GM12865 (cell line): Measurements from ENCODE around the gene KRT16.
"Not testable (repeated sequence)": the region's sequence is repeated elsewhere in the genome, so short reads cannot be mapped to it uniquely, and the experiment has no call there.

Experiments used
- DNase-seq: peaks from one replicate; pipeline ENCODE4 v3.0.0; 2010; ENCODE audit warnings: low read depth
- H3K4me3 ChIP-seq: 2 replicates; pipeline ENCODE4 v1.5.1; 2011; ENCODE audit warnings: mild to moderate bottlenecking, low read depth, low read length, control low read depth
- TF ChIP-seq, protein P1 (sequence below): IDR thresholded peaks from 2 replicates; pipeline ENCODE4 v1.5.1; 2011; ENCODE audit warnings: low read length, control low read depth, low read depth, inconsistent platforms; ENCODE audit not compliant: insufficient read depth; ENCODE audit errors: missing control alignments

Gene KRT16

DNA sequence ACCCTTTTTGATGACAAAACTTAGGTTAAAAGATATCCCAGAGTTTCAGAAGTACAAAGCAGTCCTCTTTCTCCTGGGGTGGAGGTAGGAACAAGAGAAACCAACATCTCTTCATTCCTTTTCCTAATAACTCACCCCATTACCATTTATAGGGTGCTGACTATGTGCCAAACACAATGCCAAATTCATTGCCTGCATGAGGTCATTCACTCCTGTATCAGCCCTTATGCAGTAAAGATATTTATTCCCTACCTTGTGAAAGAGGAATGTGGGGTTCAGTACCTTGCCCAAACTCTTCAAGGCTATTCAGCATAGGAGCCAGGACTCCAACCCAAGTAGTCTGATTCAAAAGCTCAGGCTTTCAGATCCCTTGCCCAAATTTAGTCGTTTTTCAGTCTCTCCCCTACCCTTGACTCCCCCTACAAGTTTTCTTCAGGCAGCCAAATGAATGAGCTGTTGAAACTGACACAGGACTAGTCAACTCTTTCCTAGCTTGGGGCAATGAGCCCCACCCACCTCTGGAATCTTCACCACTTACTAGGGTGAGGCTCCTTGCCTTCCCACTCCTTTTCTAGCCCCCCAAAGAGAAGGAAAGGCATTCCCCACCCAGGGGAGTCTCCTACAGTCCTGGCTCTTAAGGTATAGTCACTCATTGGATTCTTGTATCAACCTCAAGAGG lies 31.7 kb downstream of the KRT16 start:
- no peak overlapping the region for H3K4me3 ChIP-seq
- TF ChIP-seq, protein P1, sequence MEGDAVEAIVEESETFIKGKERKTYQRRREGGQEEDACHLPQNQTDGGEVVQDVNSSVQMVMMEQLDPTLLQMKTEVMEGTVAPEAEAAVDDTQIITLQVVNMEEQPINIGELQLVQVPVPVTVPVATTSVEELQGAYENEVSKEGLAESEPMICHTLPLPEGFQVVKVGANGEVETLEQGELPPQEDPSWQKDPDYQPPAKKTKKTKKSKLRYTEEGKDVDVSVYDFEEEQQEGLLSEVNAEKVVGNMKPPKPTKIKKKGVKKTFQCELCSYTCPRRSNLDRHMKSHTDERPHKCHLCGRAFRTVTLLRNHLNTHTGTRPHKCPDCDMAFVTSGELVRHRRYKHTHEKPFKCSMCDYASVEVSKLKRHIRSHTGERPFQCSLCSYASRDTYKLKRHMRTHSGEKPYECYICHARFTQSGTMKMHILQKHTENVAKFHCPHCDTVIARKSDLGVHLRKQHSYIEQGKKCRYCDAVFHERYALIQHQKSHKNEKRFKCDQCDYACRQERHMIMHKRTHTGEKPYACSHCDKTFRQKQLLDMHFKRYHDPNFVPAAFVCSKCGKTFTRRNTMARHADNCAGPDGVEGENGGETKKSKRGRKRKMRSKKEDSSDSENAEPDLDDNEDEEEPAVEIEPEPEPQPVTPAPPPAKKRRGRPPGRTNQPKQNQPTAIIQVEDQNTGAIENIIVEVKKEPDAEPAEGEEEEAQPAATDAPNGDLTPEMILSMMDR, result no peak
- no peak for DNase-seq

DNA sequence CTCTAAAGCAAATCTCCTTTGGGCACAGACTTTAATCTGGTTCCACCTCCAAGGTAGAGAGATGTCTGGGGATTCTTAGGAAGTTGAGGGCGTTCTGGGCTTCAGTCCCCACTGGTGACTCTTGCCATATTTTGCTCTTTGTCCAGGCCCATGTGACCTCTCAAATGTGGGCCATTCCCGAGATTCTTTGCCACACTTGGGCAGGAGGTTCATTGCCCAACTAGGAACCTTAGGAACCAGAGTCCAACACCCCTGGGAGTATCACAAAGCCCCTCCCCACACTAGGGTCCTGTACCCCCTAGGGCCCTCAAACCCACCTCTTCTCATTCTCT lies 32.4 kb downstream of the KRT16 start:
- TF ChIP-seq, protein P1, result no peak
- no peak overlapping the region for H3K4me3 ChIP-seq
- DNase-seq, result no peak

DNA sequence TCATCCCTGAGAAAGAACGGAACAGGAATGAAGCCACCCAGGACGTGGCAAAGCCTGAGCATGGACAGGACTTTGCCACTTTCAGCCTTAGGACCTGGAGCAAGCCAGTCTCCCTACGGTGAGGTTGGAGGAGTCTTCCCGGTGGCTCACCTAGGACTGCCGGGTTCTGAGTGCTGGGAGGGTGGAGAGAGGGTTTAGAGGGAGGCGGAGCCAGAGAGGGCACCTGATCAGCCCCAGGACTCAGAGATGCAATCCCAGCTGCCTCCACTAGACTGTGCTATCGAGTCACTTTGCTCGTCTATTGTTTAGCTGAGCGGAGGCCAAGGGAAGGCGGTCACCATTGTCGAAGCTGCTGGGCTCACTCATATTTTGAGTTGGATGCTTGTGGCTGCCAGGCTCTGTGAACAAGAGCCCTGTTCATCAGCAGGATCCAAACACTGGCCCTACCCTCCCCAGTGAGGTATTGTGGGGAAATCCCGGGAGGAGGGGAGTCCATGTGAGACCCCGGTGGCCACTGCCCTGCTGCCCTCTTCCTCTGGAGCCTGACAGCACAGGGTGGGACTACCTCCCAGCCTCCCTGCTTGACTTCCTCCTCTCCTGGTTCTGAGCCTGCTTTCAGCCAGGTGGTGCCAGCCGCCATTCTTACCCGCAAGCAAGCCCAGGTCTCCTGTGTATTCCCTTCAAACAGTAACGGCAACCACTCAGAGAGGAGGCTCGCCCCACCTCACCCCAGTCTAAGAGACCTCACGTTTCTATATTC lies 32.9 kb downstream of the KRT16 start:
- TF ChIP-seq, protein P1, result peak; percentile 82
- no peak overlapping the region for H3K4me3 ChIP-seq

GRCh38 chr17:41578971-41579370 lies 33.6 kb downstream of the KRT16 start:
- no peak overlapping the region for H3K4me3 ChIP-seq
- no peak for DNase-seq
- TF ChIP-seq, protein P1, result no peak

More for the DNA sequence above, 32.9 kb downstream of the KRT16 start:
- peak; percentile 75 for DNase-seq

DNA sequence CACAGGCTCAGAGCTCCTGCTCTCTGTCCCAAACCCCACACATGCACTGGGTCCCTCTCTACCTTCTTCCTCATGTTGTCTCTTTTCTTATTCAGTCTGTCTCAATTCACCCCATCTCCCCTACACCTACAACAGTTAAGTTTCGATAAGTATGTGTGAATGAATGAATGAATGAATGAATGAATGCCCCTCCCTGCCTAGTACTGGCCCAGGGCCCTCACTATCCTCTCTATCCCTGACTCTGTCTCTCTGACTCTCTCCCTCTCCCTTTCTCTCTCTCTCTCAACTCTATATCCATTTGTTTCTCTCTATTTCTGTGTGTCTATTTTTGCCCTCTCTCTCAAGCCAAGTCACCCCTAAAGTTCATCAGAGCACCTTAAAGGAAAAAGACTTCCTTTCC lies 34.0 kb downstream of the KRT16 start:
- TF ChIP-seq, protein P1, result no peak
- no peak overlapping the region for H3K4me3 ChIP-seq
- no peak for DNase-seq

- not testable (repeated sequence) for DNase-seq, H3K4me3 ChIP-seq
These were observed 35.8 kb downstream of the KRT16 start for GRCh38 chr17:41576740-41577139.

DNA sequence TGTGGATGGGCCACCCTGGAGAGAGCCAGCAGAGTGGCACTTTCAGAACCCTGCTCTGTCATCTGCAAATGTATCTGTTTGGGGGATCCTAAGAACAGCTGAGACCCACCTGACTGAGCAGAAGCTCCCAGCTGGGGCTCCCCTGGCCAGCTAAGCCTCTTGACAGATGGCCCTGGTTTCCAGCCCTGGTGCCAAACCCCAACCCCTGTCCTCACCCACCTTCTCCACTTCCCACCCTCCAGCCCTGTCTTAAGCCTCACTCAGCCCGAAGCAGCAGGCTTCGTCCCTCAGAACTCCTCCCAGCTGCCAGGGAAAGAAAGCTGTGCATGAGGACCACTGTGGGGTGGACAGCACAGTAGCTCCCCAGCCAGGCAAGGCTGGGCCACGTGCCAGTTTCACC lies 37.2 kb downstream of the KRT16 start:
- no peak overlapping the region for H3K4me3 ChIP-seq
- DNase-seq, result no peak
- TF ChIP-seq, protein P1, result no peak
